ENCODE measurements around the gene CARMIL3.

The CARMIL3 gene

GRCh38 chr14:24062216-24062980 lies 10.6 kb downstream of the CARMIL3 start:
- DNase-seq: no peak

GRCh38 chr14:24063263-24063836 lies 11.5 kb downstream of the CARMIL3 start:
- DNase-seq: no peak

GRCh38 chr14:24064091-24064795 lies 12.4 kb downstream of the CARMIL3 start:
- DNase-seq: no peak

- DNase-seq: no peak
These were observed 13.0 kb downstream of the CARMIL3 start for GRCh38 chr14:24064856-24065255.

DNA sequence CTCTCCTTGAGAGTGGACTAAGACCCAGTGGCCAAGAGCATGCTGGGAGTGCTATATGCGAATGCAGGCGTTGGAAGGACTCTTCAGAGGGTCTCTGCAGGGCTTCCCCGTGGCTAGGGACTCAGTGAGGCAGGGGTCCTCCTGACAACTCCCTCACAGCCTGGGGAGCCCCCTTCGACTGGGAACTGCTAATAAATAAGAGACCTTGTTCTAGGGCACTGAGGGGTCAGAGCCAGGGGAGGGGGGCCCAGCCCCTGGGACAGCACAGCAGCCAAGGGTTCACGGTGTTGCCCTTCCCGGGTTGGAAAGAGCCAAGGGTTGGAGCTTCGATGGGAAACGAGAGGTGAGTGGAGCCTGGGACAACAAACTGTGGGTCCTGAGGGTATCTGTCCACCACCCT lies 13.6 kb downstream of the CARMIL3 start:
- no peak for DNase-seq

GRCh38 chr14:24066496-24067132 lies 14.8 kb downstream of the CARMIL3 start:
- no peak for DNase-seq

- DNase-seq: no peak
These were observed 15.6 kb downstream of the CARMIL3 start for GRCh38 chr14:24067133-24068082.

DNA sequence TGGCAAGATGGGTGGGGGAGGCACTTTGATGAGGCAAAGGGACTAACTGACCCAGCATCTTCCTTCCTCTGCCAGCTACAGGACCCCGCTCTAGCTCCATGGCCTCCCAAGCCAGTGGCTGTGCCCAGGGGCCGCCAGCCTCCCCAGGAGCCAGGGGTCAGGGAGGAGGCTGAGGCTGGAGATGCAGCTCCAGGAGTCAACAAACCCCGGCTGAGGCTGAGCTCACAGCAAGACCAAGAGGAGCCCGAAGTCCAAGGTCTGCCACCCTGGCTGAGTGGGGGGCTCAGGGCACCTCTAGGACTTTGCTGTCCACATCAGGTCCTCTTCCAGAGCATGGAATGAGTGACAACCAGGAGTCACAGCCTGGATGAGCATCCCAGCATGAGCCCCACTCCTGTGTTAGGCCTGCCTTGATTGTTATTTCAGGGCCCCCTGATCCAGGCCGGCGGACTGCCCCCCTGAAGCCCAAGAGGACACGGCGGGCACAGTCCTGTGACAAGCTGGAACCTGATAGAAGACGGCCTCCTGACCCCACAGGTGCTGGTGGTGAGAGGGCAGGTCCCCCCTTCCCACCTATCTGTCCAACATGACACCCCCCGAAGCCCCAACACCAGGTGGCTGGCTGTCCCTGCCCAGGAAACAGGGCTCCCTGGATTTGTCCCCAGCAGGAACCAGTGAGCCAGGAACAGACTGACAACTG lies 17.1 kb downstream of the CARMIL3 start:
- no peak for DNase-seq

GRCh38 chr14:24069411-24069735 lies 17.6 kb downstream of the CARMIL3 start:
- no peak for DNase-seq

- DNase-seq: no peak
These were observed 18.7 kb downstream of the CARMIL3 start for GRCh38 chr14:24070285-24071143.

- DNase-seq: no peak
These were observed 19.4 kb downstream of the CARMIL3 start, which contains the start of gene CPNE6 for GRCh38 chr14:24071144-24071697. CPNE6 (plus strand) TSS chr14:24071562; CDS start chr14:24072937, 1,375 bp downstream.

- no peak for DNase-seq
These were observed 20.1 kb downstream of the CARMIL3 start for GRCh38 chr14:24071836-24072430.

DNA sequence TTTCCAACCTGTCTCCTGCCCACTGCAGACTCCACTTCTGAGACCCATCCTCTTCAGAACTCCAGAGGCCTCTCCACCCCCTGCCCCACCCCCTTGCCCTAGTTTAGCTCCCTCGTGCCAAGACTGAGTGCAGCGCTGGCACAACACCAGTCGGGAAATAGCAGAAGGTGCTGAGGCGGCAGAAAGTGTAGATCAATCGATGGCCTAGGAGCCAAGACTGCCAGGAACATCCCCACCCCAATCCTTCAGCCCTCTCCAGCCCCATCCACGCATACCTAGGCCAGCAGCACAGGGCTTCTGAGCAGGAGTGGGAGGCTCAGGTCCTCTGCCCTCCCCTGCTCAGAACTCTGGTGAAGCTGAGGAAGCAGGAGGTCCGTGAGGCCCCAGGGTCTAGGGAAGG lies 20.6 kb downstream of the CARMIL3 start:
- no peak for DNase-seq

GRCh38 chr14:24072881-24073877 lies 21.4 kb downstream of the CARMIL3 start:
- no peak for DNase-seq

DNA sequence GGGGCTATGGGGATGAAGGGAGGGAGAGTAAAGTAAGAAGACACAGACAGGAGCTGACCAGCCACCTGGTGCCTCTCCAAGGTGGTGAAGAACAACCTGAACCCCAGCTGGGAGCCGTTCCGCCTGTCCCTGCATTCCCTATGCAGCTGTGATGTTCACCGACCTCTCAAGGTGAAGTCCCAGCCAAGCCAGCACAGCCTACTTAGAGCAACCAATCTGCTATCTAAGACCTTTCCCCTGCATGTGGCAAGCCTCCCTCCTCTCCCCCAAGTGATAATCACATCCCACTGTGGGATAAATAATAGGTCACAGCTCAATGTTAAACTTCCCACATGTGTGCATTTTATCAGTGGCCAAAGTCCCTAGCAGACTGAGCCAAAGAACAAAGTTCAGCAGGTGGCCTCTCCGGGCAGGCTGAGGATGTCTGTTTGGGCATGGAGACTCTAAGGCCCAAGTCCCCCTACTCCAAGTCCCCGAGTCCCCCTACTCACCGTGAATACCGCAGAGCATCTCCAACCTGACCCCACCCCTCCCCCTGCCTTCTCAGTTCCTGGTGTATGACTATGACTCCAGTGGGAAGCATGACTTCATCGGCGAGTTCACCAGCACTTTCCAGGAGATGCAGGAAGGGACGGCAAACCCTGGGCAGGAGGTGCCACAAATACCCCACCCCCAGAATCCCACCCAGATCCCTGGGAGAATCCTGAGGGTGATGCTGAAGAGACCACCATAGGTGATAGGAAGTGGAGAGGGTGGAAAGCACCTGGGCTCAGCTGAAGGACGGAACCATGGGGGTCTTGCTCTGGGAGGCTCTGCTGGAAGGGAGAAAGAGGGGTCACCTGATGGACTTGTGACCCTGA lies 23.0 kb downstream of the CARMIL3 start:
- DNase-seq: no peak

GRCh38 chr14:24075485-24076301 lies 23.9 kb downstream of the CARMIL3 start:
- no peak for DNase-seq

- DNase-seq: no peak
These were observed 24.4 kb downstream of the CARMIL3 start for GRCh38 chr14:24076302-24076601.
